Colonic mucosa (tissue), 4 donors: Measurements from ENCODE around the gene NUDCD3. TPM values are rescaled to one million over a fixed set of nuclear protein-coding genes. Genes with fewer than 3 reads are reported as not detected.

Experiments
- DNase-seq: peaks from one replicate; pipeline ENCODE4 v3.0.0-alpha.2; 2020
- H3K27ac ChIP-seq: fragments of 200-600 bp; one replicate; pipeline ENCODE4 v1.8.0; 2021
- H3K27me3 ChIP-seq: fragments of 200-600 bp; one replicate; pipeline ENCODE4 v1.8.0; 2021
- H3K36me3 ChIP-seq: fragments of 200-600 bp; one replicate; pipeline ENCODE4 v1.8.0; 2021
- H3K4me1 ChIP-seq: fragments of 200-600 bp; one replicate; pipeline ENCODE4 v1.8.0; 2021; ENCODE audit warnings: mild to moderate bottlenecking
- H3K4me3 ChIP-seq: fragments of 200-600 bp; one replicate; pipeline ENCODE4 v1.8.0; 2021
- H3K9ac ChIP-seq, 2 donors: one replicate each; pipeline ENCODE4 v1.7.0; 2013; ENCODE audit warnings: control low read depth in 2 of 2, low read depth in 2 of 2, low read length in 2 of 2
- H3K9me3 ChIP-seq: fragments of 200-600 bp; one replicate; pipeline ENCODE4 v1.8.0; 2021
- intact Hi-C: fragments of 100-400 bp; cut with DNase I; formaldehyde crosslinking; loops from one replicate; pipeline ENCODE4 v1.14.1; 2022
- total RNA-seq, 2 donors: library from RNA; stranded (reverse); fragmentation: NEBNext Ultra II Directional in 1 of 2; extraction: Animal tissue kit (Norgen Biotek cat#: 25700) in 1 of 2; gene quantifications; one replicate each; pipeline ENCODE4 v1.2.1, GENCODE V29; 2021
- TF ChIP-seq, protein P1 (sequence below): fragments of 200-600 bp; IDR thresholded peaks from one replicate; pipeline ENCODE4 v1.8.0; 2022; ENCODE audit warnings: antibody characterized with exemption, mild to moderate bottlenecking
- donor health status: healthy.
- donor health status: DM: no; HTN: no; CAD: no.
- donor health status: DM: no; HTN: no; CAD: no.

Gene NUDCD3
- total RNA-seq, 2 donors from 2014 or later = 77.7 to 105 TPM

- DNase-seq = no peak
- H3K4me3 ChIP-seq = no peak overlapping the region
- H3K36me3 ChIP-seq = no peaks in the 10 kb centered on the region
- H3K9ac ChIP-seq = no peak overlapping the region
- no peak overlapping the region for H3K27ac ChIP-seq
- H3K9me3 ChIP-seq = no peaks in the 10 kb centered on the region
- no peaks in the 10 kb centered on the region for H3K27me3 ChIP-seq
- TF ChIP-seq, protein P1, sequence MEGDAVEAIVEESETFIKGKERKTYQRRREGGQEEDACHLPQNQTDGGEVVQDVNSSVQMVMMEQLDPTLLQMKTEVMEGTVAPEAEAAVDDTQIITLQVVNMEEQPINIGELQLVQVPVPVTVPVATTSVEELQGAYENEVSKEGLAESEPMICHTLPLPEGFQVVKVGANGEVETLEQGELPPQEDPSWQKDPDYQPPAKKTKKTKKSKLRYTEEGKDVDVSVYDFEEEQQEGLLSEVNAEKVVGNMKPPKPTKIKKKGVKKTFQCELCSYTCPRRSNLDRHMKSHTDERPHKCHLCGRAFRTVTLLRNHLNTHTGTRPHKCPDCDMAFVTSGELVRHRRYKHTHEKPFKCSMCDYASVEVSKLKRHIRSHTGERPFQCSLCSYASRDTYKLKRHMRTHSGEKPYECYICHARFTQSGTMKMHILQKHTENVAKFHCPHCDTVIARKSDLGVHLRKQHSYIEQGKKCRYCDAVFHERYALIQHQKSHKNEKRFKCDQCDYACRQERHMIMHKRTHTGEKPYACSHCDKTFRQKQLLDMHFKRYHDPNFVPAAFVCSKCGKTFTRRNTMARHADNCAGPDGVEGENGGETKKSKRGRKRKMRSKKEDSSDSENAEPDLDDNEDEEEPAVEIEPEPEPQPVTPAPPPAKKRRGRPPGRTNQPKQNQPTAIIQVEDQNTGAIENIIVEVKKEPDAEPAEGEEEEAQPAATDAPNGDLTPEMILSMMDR = no peak
- intact Hi-C loops = no loop called here
- H3K4me1 ChIP-seq = no peaks in the 10 kb centered on the region
Observed at GRCh38 chr7:44463169-44463808, 27.2 kb downstream of the NUDCD3 start.

GRCh38 chr7:44461387-44461786, 29.1 kb downstream of the NUDCD3 start:
- H3K36me3 ChIP-seq = no peaks in the 10 kb centered on the region
- no peak overlapping the region for H3K9ac ChIP-seq
- intact Hi-C loops = no loop called here
- H3K4me1 ChIP-seq = no peaks in the 10 kb centered on the region
- TF ChIP-seq, protein P1 = no peak
- no peaks in the 10 kb centered on the region for H3K27me3 ChIP-seq
- H3K27ac ChIP-seq = no peak overlapping the region
- H3K4me3 ChIP-seq = no peak overlapping the region
- no peaks in the 10 kb centered on the region for H3K9me3 ChIP-seq
- no peak for DNase-seq

DNA sequence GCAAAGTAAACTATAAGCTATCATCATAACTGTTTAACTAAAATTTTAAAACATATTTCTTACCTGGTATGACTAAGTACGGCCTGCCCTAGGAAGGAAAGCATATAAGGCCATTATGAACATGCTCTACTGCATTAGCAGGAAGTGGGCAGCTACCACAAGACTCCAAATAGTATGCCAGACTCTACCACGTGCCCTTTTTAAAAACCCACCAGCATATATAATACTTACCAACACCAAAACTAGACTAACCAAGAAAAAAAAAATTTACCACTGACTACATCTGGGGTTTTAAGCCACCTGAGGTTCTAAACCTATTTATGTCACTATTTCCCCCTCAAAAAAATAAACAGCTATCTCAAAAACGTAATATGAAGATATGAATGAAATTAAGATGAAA, 30.1 kb downstream of the NUDCD3 start:
- no peaks in the 10 kb centered on the region for H3K9me3 ChIP-seq
- H3K9ac ChIP-seq = no peak overlapping the region
- H3K27me3 ChIP-seq = no peaks in the 10 kb centered on the region
- no peaks in the 10 kb centered on the region for H3K36me3 ChIP-seq
- no peak overlapping the region for H3K4me3 ChIP-seq
- intact Hi-C loops = no loop called here
- DNase-seq = no peak
- no peaks in the 10 kb centered on the region for H3K4me1 ChIP-seq
- H3K27ac ChIP-seq = no peak overlapping the region
- TF ChIP-seq, protein P1 = no peak

- TF ChIP-seq, protein P1 = no peak
- Histone ChIP-seq H3K27ac (no peak overlapping the region), H3K9me3 (no peaks in the 10 kb centered on the region), H3K27me3 (no peaks in the 10 kb centered on the region), H3K4me3 (no peak overlapping the region), H3K9ac (no peak overlapping the region), H3K36me3 (no peaks in the 10 kb centered on the region), H3K4me1 (no peaks in the 10 kb centered on the region)
- intact Hi-C loops = no loop called here
- DNase-seq = no peak
Observed at GRCh38 chr7:44455155-44455554, 35.3 kb downstream of the NUDCD3 start.

DNA sequence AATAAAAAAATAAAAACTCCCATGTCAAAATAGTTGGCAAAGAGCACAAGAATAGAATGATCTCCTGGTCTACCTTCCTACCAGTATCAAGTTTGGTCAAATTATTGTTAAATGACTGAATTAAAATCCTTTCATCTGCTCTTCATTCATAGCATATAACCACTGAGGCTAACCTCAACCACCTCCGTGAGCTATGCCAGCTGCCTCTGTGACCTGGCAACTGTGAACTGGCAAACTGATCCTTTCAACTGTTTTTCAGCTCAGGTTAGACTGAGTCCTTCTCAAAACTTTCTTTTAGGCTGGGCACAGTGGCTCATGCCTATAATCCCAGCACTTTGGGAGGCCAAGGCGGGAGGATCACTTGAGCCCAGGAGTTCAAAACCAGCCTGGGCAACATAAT, 36.1 kb downstream of the NUDCD3 start:
- intact Hi-C loops = no loop called here
- Histone ChIP-seq H3K9me3 (no peaks in the 10 kb centered on the region), H3K27me3 (no peaks in the 10 kb centered on the region), H3K36me3 (no peaks in the 10 kb centered on the region), H3K4me1 (no peaks in the 10 kb centered on the region), H3K4me3 (no peak overlapping the region), H3K27ac (no peak overlapping the region), H3K9ac (no peak overlapping the region)
- TF ChIP-seq, protein P1 = no peak
- no peak for DNase-seq
